Measurements from ENCODE around the gene NUDT16L1.

Gene NUDT16L1

DNA sequence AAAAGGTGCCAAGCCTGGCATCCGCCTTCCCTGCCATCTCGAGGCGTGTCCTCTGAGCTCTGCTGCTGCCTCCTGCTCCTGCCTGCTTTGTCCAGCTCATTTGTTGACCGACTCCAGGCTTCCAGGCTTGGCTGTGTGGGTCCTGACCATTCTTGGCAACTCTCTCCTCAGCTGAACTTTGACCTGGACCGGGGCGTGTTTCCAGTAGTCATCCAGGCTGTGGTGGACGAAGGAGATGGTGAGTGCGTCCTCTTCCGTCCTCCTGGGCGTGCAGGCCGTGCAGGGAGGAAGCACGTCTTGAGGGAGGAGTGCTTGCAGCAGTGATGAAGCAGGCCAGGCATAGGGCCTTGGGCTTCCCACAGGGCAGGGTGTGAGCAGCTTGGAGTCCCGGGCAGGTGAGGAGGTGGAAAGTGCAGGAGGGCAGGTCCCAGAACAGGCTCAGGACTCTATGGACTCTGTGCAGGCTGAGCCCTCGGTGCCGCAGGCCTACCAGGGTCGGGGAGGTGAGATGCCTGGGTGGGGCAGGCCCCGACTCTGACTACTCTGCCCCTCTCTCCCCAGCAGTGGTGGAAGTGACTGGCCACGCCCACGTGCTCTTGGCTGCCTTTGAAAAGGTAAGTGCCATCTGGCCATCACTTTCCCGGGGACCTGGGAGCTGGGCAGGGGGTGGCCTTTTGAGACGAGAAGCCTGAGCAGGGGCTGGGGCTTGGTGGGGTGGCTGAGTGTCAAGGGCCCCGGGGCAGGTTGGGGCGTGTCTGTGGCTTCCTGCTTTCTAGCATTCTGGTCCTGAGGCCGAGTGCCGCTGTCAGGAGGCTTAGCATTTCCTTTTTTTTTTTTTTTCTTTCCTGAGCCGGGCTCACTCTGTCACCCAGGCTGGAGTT is 28.6 kb upstream of the NUDT16L1 start:
- peak; percentile 71 for DNase-seq (ENCODE audit: low spot score)

DNA sequence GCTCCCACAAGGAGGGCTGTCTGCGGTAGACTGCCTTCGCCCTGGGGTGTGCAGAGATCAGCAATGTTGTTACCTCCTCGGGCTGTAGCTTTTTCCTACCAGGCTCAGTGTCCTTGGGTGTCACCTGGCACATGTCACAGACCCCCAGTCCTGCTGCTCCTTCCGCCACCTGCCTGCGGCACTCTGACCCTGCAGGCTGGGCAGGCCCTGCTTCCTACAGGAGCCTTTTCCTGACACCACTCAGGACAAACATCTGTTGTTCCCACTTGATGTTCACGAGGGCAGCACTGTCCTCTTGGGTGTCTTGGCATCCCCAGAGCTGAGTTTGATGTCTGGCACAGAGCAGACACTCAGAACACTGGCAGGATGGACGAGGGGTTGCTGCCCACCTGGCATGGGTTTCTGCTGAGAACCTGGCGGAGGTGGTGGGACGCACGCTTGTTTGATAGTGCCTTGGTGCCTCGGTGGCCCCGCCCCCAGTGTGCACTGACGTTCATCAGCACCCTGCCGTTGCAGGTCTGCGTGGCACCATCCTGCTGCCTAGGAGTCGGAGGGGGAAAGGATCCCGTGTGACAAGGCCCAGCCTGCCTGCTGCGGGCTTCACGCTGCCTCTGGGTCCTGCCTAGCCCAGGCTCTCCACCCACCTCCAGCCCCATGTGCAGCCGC is 26.7 kb upstream of the NUDT16L1 start:
- DNase-seq (ENCODE audit: low spot score): no peak

DNA sequence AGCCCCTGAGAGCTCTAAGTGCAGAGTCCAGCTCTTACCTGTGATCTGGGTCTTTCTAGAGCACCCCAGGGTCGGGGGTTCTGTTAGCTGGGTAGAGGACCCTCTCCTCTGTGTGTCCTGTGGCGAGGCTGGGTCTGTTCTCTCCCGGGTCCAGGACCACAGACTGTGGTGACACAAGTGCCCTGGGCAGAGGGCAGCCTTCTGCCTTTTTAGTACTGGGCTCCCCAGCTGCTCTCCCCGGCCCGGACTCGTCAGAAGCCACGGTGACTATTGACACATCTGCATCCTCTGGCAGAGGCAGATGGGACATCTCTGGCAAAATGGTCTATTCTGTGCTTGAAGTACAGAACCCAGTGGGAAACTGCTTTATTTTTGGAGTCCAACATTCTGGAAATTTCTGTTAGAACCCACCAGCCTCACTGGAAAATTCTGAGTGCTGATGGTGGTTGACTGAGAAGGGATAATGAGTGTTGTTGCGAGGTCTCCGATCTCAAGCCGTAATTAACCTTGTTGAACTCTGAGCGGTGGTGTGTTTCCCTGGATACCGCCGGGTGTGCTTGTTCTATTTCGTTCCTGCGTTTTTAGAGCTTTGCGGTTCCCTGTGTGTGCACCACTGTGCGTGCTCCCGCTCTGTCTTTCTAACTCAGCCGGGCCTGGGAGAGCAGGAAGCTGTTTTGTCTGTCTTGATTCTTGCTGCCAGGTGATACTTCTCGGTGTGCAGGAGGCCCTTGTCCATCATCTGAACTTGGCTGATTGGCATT is 26.0 kb upstream of the NUDT16L1 start:
- no peak for DNase-seq (ENCODE audit: low spot score)

DNA sequence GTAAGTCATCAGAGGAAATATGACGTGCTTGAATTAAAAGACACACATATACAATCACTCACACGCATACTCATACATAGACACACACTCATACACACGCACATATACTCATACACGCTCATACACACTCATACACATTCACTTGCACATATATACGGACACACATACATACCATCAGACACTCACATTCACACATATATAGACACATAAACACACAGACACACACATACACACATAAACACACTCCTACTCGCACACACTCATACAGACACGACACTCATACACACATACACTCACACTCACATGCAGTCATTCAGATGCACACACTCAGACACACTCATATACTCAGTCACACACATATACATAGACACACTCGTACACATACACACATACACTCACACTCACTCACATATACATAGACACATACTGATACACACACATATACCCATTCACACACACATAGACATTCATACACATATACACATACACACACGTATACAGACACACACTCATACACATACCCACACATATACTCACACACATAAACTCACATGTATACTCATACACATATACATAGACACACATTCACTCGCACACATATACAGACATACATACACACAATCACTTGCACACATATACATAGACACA is 24.9 kb upstream of the NUDT16L1 start:
- no peak for DNase-seq (ENCODE audit: low spot score)

DNA sequence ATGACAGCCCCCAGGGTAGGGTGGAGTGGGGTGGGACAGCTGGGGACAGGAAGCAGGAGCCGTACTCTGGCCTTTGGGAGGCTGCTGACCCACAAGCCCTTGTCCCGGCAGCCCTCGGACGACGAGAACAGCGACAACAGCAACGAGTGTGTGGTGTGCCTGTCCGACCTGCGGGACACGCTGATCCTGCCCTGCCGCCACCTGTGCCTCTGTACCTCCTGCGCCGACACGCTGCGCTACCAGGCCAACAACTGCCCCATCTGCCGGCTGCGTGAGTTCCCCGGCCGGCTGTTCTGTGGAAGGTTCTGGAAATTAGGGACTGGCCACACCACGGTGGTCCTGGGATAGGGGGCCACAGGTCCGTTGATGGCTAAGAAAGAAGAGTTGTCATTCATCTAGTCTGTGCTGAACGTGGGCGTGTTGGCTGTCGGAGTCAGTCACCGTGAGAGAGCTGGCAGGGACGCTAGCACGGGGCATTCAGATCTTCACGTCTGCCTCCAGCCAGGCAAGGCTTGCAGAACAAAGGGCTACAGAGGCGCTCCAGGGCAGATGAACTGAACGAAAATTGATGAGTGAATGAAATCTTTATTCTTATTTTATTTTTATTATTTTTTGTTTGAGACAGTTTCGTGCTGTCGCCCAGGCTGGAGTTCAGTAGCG is 19.8 kb upstream of the NUDT16L1 start:
- DNase-seq (ENCODE audit: low spot score): no peak

DNA sequence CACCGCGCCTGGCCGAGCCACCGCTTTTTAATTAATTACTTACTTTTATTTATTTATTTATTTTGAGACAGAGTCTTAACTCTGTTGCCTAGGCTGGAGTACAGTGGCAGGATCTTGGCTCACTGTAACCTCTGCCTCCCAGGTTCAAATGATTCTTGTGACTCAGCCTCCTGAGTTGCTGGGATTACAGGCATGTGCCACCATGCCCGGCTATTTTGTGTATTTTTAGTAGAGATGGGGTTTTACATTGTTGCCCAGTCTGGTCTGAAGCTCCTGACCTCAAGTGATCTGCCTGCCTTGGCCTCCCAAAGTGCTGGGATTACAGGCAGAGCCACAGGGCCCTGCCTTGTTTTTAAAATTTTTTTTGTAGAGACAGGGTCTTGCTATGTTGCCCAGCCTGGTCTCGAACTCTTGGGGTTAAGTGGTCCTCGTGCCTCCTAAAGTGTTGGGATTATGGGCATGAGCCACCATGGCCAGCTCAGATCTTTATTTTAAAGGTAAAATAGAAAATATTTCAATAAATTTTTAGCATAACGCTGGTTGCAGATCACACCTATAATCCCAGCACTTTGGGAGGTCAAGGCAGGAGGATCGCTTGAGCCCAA is 18.3 kb upstream of the NUDT16L1 start:
- no peak for DNase-seq (ENCODE audit: low spot score)

DNA sequence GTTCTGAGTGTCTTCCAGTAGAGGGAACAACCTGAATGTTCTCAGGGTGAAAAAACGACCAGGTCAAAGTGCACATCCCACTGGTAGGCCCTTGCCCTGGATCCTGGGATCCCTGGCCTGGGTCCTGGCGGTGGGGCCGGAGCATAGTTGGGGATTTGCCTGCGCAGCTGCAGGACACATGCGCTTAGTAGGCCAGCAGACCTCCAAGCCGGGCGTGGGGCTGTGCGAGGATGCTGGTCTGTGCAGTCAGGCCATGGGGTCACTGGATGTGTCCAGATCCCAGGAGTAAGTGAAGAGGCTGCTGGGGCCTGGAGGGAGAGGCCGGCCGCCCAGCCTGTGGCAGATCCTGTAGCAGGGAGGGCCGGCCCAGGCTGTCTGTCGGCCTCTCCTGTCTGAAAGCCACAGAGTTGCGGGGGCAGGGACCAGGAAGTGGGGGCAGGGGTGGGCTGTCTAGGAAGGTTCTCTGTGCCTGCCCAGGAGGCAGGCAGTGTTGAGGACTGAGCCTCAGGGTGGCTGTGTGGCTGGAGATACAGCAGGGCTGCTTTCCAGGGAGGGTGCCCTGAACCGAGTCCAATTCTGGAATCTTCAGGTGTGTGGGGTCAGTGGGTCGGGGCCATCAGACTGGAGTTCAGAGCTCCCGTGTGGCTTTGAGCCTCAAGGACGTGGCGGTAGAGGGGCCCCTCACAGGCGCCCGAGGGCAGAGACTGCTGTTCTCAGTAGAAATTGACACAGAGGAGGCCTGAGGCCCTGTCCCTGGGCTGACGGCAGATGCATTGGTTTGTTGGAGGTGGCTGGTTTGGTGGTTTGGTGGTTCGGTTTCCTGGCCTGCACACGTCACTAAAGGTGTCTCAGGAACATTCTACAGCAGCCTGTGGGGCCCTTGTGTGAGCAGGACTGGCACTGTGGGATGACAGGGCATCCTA is 17.2 kb upstream of the NUDT16L1 start:
- DNase-seq (ENCODE audit: low spot score): peak; percentile 77

DNA sequence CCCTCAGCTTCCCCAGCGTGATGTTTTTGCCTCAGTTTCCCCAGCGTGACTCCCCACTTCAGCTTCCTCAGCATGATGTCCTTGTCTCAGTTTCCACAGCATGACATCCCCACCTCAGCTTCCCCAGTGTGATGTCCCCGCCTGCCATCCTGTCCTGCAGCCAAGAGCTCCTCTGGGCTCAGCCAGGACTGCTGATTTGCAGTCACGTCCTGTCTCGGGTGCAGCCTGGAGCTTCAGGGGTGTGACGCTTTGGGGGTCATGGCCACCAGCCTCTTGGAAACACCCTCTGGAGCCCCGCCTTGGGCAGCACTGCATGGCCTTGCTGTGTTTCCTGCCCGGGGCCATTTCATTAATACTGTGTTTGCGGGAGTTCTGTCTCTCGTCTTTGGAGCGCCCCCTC is 16.5 kb upstream of the NUDT16L1 start:
- no peak for DNase-seq (ENCODE audit: low spot score)

DNA sequence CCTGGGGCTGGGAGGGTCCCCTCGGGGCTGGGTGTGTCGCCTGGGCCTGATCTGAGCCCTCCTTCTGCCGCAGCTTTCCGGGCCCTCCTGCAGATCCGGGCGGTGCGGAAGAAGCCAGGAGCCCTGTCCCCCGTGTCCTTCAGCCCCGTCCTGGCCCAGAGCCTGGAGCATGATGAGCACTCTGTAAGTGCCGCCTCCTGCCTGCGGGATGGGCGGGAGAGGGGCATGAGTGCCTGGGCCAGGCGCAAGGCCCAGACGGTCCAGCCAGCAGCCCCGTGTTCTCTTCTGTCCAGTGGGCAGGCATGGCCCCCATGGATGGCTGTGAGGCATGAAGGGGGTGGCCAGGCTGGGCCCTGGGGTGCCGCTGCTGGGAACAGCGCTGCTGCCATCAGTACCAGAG is 16.0 kb upstream of the NUDT16L1 start:
- no peak for DNase-seq (ENCODE audit: low spot score)

DNA sequence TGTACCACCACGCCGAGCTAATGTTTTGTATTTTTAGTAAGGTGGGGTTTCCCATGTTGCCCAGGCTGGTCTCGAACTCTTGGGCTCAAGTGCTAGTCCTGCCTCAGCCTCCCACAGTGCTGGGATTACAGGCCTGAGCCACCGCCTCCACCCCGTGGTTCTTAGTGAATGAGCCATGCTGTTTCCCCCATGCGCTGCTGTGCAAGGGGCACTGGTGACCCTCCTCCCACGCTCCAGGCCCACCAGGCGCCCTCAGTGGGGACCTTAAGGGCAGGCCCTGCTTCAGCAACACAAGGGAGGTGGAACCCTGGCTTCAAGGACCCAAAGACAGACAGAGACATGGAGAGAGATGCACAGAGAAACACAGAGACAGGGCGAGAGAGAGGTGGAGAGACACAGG is 15.4 kb upstream of the NUDT16L1 start:
- no peak for DNase-seq (ENCODE audit: low spot score)

DNA sequence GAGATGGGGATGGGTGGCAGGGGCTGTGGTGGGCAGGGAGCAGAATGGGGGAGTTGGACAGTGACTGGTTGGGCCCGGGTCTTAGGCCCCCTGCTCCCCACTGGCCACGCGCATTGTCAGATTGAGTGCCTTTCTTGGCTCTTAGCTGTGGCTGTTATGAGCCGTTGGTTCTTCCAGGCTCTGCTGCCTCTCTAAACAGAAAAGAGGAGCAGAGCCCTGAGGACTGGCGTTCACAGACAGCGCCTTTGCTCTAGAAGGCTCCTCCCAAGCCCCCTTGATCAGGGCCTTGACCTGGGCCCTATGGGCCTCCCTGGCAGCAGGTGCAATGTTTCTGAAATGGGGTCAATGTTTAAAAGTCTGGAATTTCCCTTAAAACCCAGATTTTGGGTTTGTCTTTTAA is 14.8 kb upstream of the NUDT16L1 start:
- no peak for DNase-seq (ENCODE audit: low spot score)

DNA sequence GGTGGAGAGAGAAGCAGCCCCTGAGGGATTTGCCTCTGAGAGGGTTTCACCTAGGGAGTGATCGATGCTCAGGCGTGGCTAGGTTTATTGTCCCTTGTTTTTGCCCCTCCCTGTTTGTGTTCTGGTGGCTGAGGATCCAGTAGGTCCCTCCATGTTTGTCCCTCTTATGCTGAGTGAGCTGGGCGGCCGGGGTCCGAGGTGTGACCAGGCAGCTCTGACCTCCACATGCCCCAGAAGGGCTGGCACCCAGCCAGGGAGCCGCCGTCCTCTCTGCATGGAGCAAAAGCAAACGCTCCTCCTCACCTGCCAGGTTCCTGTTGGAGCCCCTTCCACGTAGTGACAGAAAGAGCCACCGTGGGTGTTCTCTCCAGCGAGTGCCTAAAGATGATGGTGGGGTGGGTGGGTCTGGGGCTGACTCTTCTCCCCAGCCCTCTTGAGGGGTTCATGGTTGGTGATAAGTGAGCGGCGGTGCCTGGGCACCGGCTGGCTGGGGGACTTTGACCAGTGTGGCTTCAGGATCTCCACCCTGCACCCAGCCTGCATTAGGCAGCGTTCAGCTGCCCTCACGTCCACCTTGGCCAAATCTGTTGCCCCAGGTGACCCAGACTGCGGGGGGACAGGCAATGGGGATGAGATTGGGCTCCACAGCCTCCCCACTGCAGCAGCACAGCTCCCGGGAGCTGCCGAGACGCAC is 14.1 kb upstream of the NUDT16L1 start:
- no peak for DNase-seq (ENCODE audit: low spot score)

DNA sequence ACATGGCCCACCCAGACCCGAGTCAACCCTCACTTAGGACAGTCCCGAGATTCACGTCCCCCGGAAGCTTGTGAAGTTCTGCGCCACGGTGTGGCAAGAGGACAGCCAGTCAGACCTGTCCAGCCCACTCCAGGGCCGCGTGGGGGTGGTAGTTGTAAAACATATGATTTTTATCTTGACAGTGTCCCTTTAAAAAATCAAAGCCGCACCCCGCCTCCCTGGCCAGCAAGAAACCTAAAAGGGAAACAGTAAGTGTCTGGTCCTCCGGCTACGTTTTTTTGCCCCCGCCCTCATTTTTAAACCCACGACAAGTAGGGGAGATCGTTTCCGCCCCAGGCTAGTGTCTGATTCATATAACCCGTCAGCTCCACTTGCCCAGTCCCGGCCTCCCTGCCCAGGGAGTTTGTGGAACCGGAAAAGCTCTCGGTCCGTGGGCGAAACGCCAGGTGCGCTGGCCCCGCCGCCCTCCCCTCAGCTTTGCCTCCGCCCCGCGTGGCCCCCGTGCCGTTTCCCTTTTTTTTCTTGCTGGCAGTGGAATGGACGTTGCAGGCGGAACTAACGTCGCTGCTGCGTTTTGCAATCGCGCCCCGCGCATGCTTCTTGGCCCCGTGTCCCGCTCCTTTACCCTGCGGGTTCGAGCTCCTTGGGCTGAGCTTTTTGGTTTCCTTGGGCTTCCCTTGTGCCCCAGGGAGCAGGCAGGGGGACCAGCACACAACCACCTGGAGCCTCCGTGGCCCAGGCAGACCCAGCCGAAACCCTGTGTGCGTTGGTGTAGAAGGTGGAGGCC is 13.3 kb upstream of the NUDT16L1 start:
- no peak for DNase-seq (ENCODE audit: low spot score)

DNA sequence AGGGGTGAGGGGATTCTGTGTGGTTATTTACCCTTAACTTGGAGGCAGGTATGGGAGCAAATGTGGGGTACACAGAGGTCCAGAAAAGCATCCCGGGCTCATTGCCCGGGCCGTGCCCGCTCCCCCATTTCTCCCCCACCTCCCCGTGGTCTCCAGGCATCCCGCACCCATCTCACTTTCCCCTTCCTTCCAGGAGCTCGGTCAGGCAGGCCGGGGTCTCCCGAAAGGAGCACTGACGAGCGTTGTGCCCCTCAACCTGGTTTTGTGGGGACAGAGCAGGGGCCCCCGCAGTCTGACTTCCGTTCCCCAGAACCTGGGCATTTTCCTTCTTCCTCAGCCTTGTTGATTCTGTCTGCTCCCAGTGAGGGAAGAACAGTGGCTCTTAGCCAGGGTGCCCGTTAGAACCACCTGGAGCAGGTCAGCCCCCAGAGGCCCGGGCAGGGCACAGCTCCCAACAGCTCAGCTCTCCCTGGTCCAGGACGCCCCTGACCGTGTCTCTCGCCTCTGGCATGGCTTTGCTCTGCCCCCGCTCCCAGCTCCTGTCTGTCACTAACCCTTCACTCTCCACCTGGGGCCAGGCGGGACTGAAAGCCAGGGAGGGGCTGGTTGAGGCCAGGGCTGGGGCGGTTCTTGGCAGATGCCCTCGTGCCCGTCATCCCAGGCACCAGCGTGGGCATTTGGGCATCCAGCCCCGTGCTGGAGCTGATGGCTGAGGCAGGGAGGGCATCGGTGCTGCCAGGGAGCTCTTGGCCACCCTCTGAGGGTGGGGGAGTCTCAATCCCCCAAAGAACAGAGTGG is 12.5 kb upstream of the NUDT16L1 start:
- no peak for DNase-seq (ENCODE audit: low spot score)

DNA sequence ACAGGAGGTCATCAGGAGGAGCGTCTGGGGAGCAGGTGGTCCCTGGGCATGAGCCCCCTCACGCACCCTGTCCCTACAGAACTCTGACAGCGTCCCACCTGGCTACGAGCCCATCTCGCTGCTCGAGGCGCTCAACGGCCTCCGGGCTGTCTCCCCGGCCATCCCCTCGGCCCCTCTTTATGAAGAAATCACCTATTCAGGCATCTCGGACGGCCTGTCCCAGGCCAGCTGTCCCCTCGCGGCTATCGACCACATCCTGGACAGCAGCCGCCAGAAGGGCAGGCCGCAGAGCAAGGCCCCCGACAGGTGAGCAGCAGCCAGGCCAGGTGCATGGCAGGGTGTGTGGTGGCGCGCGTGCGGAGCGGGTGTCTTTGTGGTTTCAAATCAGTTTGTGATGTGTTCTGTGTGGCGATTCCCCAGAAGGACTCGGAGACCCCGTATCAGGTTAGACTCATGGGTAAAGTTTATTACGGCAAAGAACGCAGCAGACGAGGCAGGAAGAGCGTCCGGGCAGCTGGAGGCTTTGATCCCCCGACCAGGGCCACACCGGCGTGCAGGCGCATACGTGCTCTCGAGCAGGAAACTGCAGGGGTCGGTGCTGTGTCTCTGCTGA is 11.8 kb upstream of the NUDT16L1 start:
- no peak for DNase-seq (ENCODE audit: low spot score)

DNA sequence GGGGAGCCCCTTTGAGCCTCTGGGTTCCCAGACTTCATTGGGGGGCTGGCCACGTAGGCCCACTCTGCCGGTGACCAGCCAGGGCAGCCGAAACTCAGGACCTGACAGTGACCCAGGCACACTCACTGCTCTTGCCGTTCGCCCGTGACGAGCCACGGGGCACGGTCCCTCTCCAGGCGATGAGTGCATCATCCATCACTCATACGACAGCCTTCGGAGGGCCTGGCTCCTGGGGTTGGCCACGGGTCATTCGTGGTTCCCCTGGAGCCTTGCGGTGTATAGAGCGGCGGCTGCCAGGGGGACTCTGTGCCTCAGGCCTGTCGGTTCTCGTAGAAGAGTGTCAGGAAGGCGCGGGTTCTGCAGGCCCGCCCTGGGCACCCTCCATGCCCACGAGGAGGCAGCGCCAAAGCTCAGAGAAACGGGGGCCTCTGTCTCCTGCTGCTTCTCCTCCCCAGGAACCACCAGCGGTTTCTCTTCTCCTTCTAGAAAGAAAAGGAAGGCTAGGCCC is 11.2 kb upstream of the NUDT16L1 start:
- DNase-seq (ENCODE audit: low spot score): no peak

DNA sequence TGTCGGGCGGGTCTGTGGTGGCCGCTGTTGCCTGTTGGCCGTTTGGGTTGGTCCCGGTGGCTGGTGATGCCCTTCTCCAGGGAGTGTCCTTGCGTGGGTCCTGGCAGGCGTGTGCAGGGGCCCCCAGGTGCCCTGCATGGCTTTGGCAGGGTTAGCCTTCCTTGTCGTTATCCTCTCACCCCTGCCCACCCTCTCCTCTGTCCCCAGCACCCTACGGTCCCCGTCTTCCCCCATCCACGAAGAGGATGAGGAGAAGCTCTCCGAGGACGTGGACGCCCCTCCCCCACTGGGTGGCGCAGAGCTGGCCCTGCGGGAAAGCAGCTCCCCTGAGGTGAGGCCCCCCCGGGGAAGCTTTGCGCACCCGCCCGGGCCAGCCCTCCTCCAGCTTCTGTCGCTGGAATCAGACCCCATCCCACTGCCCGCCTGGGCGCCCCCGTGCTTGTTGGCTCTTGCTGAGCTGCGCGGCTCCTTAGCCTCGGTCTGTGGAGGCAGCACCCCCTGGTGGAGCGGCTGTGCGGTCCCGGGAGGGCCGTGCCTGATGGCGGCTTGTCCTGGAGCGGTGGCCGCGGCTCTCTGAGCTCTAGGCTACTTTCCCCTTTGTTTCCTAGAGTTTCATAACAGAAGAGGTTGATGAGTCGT is 10.6 kb upstream of the NUDT16L1 start:
- DNase-seq (ENCODE audit: low spot score): no peak
